OCI-LY7 (cell line): Measurements from ENCODE around the gene SEC14L1. TPM values are rescaled to one million over a fixed set of nuclear protein-coding genes. Genes with fewer than 3 reads are reported as not detected.
A peak's percentile ranks its signal among the peaks of the same experiment; 100 is the strongest.
"Not testable (repeated sequence)": the region's sequence is repeated elsewhere in the genome, so short reads cannot be mapped to it uniquely, and the experiment has no call there.

ENCODE experiments used
- BruUV-seq: library from RNA; stranded (reverse); fragments of 400-500 nt; replicated peaks from 2 replicates; lab custom pipeline; 2021; lab: Mats Ljungman, UMichigan
- CTCF ChIA-PET: fragments of 300-600 bp; sonication (Branson Sonifier 250); formaldehyde crosslinking; loops from one replicate; lab custom pipeline; 2022; ENCODE audit warnings: antibody characterized with exemption; ENCODE audit not compliant: unreplicated experiment; lab: Charles Lee
- POLR2A ChIA-PET: fragments of 300-600 bp; sonication (Branson Sonifier 250); formaldehyde crosslinking; loops from one replicate; lab custom pipeline; 2022; ENCODE audit warnings: antibody characterized with exemption; lab: Charles Lee
- DNase-seq: peaks from one replicate; pipeline ENCODE4 v3.0.0-alpha.2; 2015; ENCODE audit warnings: low spot score
- H2AFZ ChIP-seq: fragments of 200-600 bp; sonication (generic), shearing (Covaris generic); 2 replicates; pipeline ENCODE4 v1.6.1; 2014; ENCODE audit warnings: mild to moderate bottlenecking, antibody characterized with exemption, low read length, moderate library complexity
- H3K27ac ChIP-seq: fragments of 200-600 bp; sonication (generic); 2 replicates; pipeline ENCODE4 v1.5.1; 2014; ENCODE audit warnings: mixed run types, low read depth, mild to moderate bottlenecking, moderate library complexity, low read length, inconsistent platforms; ENCODE audit not compliant: poor library complexity, severe bottlenecking
- H3K36me3 ChIP-seq: fragments of 200-600 bp; sonication (generic); 2 replicates; pipeline ENCODE4 v1.6.1; 2014; ENCODE audit warnings: mild to moderate bottlenecking, antibody characterized with exemption, low read length, moderate library complexity, mixed read lengths; ENCODE audit not compliant: insufficient read depth
- H3K4me1 ChIP-seq: fragments of 200-600 bp; sonication (generic); 2 replicates; pipeline ENCODE4 v1.5.1; 2014; ENCODE audit warnings: mild to moderate bottlenecking, low read length; ENCODE audit not compliant: insufficient read depth, poor library complexity, severe bottlenecking
- H3K4me2 ChIP-seq: fragments of 200-600 bp; sonication (generic); 2 replicates; pipeline ENCODE4 v1.6.1; 2014; ENCODE audit warnings: mild to moderate bottlenecking, low read length
- H3K4me3 ChIP-seq: fragments of 200-600 bp; sonication (generic); 2 replicates; pipeline ENCODE4 v1.5.1; 2014; ENCODE audit warnings: mild to moderate bottlenecking, low read depth, low read length; ENCODE audit not compliant: poor library complexity, severe bottlenecking
- H3K79me2 ChIP-seq: fragments of 200-600 bp; sonication (generic); 2 replicates; pipeline ENCODE4 v1.6.1; 2016; ENCODE audit warnings: low read depth, mild to moderate bottlenecking, low read length, moderate library complexity, mixed read lengths; ENCODE audit not compliant: insufficient read depth
- H3K9me2 ChIP-seq: fragments of 200-600 bp; sonication (generic); 2 replicates; pipeline ENCODE4 v1.6.1; 2016; ENCODE audit warnings: mild to moderate bottlenecking, low read length, mixed read lengths; ENCODE audit not compliant: insufficient read depth
- H3K9me3 ChIP-seq: fragments of 200-600 bp; sonication (generic); 2 replicates; pipeline ENCODE4 v1.6.1; 2014; ENCODE audit warnings: mild to moderate bottlenecking, mixed run types, low read length, mixed read lengths
- H4K20me1 ChIP-seq: fragments of 200-600 bp; sonication (generic); 2 replicates; pipeline ENCODE4 v1.6.1; 2014; ENCODE audit warnings: mild to moderate bottlenecking, antibody characterized with exemption, low read length, moderate library complexity, mixed read lengths; ENCODE audit not compliant: insufficient read depth
- CTCF ChIP-seq: fragments of 200-600 bp; sonication (generic); conservative IDR thresholded peaks from 2 replicates; pipeline ENCODE4 v1.5.1; 2014; ENCODE audit warnings: mild to moderate bottlenecking, antibody characterized with exemption, low read length, moderate library complexity, mixed read lengths
- EZH2phosphoT487 ChIP-seq: fragments of 200-600 bp; sonication (generic); IDR thresholded peaks from 2 replicates; pipeline ENCODE4 v1.6.1; 2018; ENCODE audit warnings: low read depth, borderline replicate concordance, mild to moderate bottlenecking, mixed run types, antibody characterized with exemption, low read length, moderate library complexity, mixed read lengths
- intact Hi-C: fragments of 100-400 bp; cut with micrococcal nuclease; formaldehyde crosslinking; loops from one replicate; pipeline ENCODE4 v1.10.0; 2022; ENCODE audit not compliant: unreplicated experiment
- total RNA-seq, 2 experiments: library from RNA; depleted of rRNA in 1 of 2; stranded (reverse); fragments of >200 nt in 1 of 2; shearing (Covaris generic) in 1 of 2; gene quantifications; 2 replicates each; pipeline ENCODE4 v1.2.3, GENCODE V29; 2014 to 2022

The SEC14L1 gene
- total RNA-seq, 2 experiments from 2014 or later, result 137 to 227 TPM

GRCh38 chr17:77253611-77254051 is 112.9 kb downstream of the SEC14L1 start:
- peak; percentile 28 for DNase-seq
- Histone ChIP-seq H3K36me3 (no peaks in the 10 kb centered on the region), H3K4me1 (peaks cover 3% of the 10 kb centered on the region), H4K20me1 (no peaks in the 10 kb centered on the region), H3K9me2 (no peaks in the 10 kb centered on the region), H3K79me2 (no peaks in the 10 kb centered on the region), H3K27ac (no peak overlapping the region), H3K4me2 (no peak overlapping the region), H3K4me3 (no peak overlapping the region), H3K9me3 (no peaks in the 10 kb centered on the region), H2AFZ (no peak overlapping the region)
- intact Hi-C loops, result no loop called here
- TF ChIP-seq EZH2phosphoT487, result no peak
- TF ChIP-seq CTCF, result no peak
- ChIA-PET CTCF (interaction anchor here (0.6 kb wide), 1 partner anchor 170 kb away, joined by 3 read pairs; no protein-coding TSS in a partner anchor), POLR2A (no interaction called here)
- no TSS peak for BruUV-seq

- BruUV-seq, result no TSS peak
- no peak overlapping the region for H3K4me2 ChIP-seq
Measured at GRCh38 chr17:77254951-77255825, 114.4 kb downstream of the SEC14L1 start.

GRCh38 chr17:77255970-77256369 is 115.2 kb downstream of the SEC14L1 start:
- H2AFZ ChIP-seq, intact Hi-C loops, H3K9me2 ChIP-seq, H3K36me3 ChIP-seq, H3K9me3 ChIP-seq, DNase-seq, H4K20me1 ChIP-seq, BruUV-seq, H3K27ac ChIP-seq, H3K4me3 ChIP-seq, H3K79me2 ChIP-seq, H3K4me2 ChIP-seq, POLR2A ChIA-PET, H3K4me1 ChIP-seq: not testable (repeated sequence)
- CTCF ChIA-PET, result interaction anchor here (0.6 kb wide), 1 partner anchor 116 kb away, joined by 4 read pairs; no protein-coding TSS in a partner anchor

More at GRCh38 chr17:77254951-77255825, 114.4 kb downstream of the SEC14L1 start:
- no peak for DNase-seq
- Histone ChIP-seq H3K9me3 (no peaks in the 10 kb centered on the region), H3K4me1 (peaks cover 3% of the 10 kb centered on the region), H3K27ac (no peak overlapping the region), H4K20me1 (no peaks in the 10 kb centered on the region), H3K4me3 (no peak overlapping the region), H3K79me2 (no peaks in the 10 kb centered on the region), H3K36me3 (no peaks in the 10 kb centered on the region), H3K9me2 (no peaks in the 10 kb centered on the region), H2AFZ (no peak overlapping the region)
- no peak for TF ChIP-seq CTCF
- no peak for TF ChIP-seq EZH2phosphoT487
- ChIA-PET CTCF (interaction anchor here (0.6 kb wide), 1 partner anchor 285 kb away, joined by 3 read pairs; no protein-coding TSS in a partner anchor), POLR2A (interaction anchor here (0.7 kb wide), 1 partner anchor 278 kb away, joined by 3 read pairs; no protein-coding TSS in a partner anchor)
- intact Hi-C loops, result no loop called here
